Stimulated activated CD4-positive, alpha-beta T cell treated with anti-CD3 and anti-CD28 coated beads, Interleukin-12 subunit alpha, Interleukin-12 subunit beta, amount 100 ng/mL, for 48 hours (primary cell): Measurements from ENCODE around the gene PTH1R.

ENCODE experiments used
- DNase-seq, 3 donors: peaks; one replicate each; pipeline ENCODE4 v3.0.0-alpha.2; 2020; ENCODE audit warnings: low read depth in 2 of 3, low spot score in 1 of 3

The PTH1R gene

GRCh38 chr3:46849686-46850467 is 27.6 kb upstream of the PTH1R start:
- no peak for DNase-seq

- no peak for DNase-seq
Measured at GRCh38 chr3:46850468-46850779, 27.1 kb upstream of the PTH1R start.

- no peak for DNase-seq
Measured at GRCh38 chr3:46851364-46852333, 25.9 kb upstream of the PTH1R start.

- no peak for DNase-seq
Measured at GRCh38 chr3:46852334-46852720, 25.2 kb upstream of the PTH1R start.

GRCh38 chr3:46852839-46853355 is 24.6 kb upstream of the PTH1R start:
- DNase-seq = no peak

- DNase-seq = no peak
Measured at GRCh38 chr3:46853441-46854415, 23.8 kb upstream of the PTH1R start.

- no peak for DNase-seq
Measured at GRCh38 chr3:46854555-46854991, 22.9 kb upstream of the PTH1R start.

- no peak for DNase-seq
Measured at GRCh38 chr3:46856576-46857471, 20.7 kb upstream of the PTH1R start.

- no peak for DNase-seq
Measured at GRCh38 chr3:46857485-46858341, 19.8 kb upstream of the PTH1R start.

GRCh38 chr3:46858456-46858855 is 19.1 kb upstream of the PTH1R start:
- no peak for DNase-seq

GRCh38 chr3:46859001-46859710 is 18.4 kb upstream of the PTH1R start:
- no peak for DNase-seq

GRCh38 chr3:46860017-46860809 is 17.3 kb upstream of the PTH1R start:
- DNase-seq = no peak

GRCh38 chr3:46860810-46861604 is 16.5 kb upstream of the PTH1R start:
- no peak for DNase-seq

- no peak for DNase-seq
Measured at GRCh38 chr3:46861605-46862368, 15.7 kb upstream of the PTH1R start.

- DNase-seq = no peak
Measured at GRCh38 chr3:46862369-46863025, 15.0 kb upstream of the PTH1R start.
